GM12872 (cell line): ENCODE measurements around the gene STAG3.

Experiments used
- TF ChIP-seq, protein P1 (sequence below): IDR thresholded peaks from 3 replicates; pipeline ENCODE4 v1.5.1; 2011; ENCODE audit warnings: low read depth, mild to moderate bottlenecking, low read length, moderate library complexity; ENCODE audit not compliant: insufficient read depth

Gene STAG3

DNA sequence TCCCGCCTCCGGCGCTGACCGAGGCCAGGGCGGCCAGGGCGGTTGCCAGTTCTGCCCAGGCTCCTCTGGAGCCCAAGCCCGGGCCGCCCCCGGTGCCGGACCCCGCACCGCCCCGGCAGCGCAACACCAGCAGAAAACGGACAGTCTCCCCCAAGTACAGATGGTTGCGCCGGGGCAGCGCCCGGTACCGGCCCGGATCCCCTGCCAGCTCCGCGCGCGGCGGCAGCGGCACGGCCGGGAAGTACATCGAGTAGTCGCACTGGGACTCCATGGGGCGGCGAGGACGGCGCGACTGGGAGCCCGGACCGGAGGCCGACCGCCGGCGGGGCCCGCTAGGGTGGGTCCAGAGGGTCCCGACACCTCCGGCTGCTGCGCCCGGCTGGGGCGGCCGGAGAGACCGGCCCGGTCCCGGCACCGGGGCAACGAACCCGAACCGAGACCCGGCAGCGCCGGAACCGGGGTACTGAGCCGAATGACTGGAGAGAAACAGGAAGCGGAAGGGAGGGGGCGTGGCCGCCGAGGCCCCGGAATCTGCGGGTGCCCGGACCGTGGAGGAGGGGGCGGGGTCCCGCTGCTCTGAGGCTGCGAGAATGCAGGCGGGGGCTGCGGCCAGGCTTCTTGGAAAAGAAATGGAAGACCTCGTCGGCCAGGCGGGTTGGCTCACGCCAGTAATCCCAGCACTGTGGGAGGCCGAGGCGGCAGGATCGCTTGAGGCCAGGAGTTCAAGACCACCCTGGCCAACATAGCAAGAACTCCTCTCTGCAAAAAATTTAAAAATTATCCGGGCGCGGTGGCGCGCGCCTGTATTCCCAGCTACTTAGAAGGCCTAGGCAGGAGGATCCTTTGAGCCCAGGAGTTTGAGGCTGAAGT, 19.3 kb upstream of the STAG3 start, which contains the start of gene TRAPPC14:
TSS of gene TRAPPC14 (minus strand) at position 495 of the 870 bp plus-strand sequence. CDS start at position 271, 224 bp downstream.
- TF ChIP-seq, protein P1, sequence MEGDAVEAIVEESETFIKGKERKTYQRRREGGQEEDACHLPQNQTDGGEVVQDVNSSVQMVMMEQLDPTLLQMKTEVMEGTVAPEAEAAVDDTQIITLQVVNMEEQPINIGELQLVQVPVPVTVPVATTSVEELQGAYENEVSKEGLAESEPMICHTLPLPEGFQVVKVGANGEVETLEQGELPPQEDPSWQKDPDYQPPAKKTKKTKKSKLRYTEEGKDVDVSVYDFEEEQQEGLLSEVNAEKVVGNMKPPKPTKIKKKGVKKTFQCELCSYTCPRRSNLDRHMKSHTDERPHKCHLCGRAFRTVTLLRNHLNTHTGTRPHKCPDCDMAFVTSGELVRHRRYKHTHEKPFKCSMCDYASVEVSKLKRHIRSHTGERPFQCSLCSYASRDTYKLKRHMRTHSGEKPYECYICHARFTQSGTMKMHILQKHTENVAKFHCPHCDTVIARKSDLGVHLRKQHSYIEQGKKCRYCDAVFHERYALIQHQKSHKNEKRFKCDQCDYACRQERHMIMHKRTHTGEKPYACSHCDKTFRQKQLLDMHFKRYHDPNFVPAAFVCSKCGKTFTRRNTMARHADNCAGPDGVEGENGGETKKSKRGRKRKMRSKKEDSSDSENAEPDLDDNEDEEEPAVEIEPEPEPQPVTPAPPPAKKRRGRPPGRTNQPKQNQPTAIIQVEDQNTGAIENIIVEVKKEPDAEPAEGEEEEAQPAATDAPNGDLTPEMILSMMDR: no peak

DNA sequence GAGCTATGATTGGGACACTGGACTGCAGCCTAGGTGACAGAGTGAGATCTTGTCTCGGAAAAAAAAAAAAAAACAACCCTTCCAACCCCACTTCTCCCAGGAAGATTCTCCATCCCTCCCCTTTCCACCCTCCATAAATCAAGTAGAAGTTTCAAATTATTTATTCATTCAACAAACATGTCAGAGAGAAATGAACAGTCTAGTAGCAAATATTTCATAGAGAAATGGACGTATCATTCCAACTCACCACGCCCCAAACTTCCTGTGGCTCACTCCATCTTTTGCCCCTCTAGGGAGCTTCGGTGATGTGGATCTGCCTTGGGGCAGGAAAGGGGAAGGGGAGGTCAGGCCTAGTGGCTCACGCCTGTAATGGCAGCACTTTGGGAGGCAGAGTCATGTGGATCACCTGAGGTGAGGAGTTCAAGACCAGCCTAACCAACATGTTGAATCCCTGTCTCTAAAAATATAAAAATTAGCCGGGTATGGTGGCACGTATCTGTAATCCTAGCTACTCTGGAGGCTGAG, 18.6 kb upstream of the STAG3 start:
- TF ChIP-seq, protein P1: peak; percentile 33; the same call in 1 of the 3 replicates

DNA sequence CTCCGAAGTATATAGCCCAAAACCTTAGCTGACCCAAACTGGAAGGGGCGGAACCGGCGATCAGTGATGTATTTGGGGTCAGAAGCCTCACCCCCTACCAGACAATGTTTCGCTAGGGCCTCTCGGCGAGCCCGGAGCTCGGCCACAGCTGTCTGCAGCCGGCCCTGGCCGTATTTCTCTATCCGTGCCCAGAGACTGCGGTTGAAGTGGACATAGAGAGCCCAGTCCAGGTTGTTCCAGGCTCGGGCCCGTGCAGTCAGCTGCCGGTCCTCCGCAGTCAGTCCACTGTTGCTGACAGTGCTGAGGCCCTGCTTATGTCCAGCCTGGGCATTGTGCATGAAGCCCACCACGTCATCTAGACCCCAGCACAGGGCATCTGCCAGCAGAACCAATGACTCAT, 17.7 kb upstream of the STAG3 start:
- TF ChIP-seq, protein P1: no peak

DNA sequence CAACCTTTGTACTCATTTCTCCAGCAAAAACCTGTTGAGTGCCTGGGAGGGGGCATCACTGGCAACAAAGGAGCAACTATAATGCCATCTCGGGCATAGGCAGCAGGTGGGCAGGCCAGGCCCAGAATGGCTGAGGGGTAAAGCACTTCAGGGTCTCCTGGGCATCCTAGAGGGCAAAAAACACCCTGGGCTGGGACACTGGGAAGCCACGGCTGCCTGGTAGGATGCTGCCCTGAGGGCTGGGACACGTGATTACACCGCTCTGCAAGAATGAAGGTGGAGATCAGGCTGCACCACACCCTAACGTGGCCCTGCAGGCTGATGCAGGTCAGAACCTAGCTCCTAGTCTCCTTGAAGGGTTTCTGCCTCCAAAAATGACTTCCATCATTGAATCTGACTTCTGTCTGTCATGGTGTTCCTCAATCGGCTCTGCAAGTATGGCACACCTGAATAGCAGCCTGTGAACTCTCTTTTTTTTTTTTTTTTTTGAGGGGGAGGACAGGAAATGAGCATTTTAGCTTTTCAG, 14.6 kb upstream of the STAG3 start:
- TF ChIP-seq, protein P1: no peak

DNA sequence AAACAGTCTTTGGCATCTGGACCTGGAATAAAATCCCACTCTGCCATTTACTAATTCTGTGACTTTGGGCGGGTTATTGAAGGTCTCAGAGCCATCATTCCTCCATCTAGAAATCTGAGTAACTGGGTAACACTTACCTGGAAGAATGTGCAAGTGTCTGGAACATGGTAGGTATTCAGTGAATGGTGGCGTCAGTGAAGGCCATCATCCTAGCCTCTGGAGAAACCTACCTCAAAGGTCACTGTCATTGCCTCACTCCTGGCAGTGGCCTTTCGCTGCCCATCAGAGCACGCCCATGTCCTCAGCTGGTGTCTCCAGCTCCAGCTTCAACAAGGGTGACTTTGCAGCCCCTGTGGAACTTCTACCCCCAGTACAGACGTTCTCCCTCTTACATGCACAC, 13.8 kb upstream of the STAG3 start:
- TF ChIP-seq, protein P1: no peak

DNA sequence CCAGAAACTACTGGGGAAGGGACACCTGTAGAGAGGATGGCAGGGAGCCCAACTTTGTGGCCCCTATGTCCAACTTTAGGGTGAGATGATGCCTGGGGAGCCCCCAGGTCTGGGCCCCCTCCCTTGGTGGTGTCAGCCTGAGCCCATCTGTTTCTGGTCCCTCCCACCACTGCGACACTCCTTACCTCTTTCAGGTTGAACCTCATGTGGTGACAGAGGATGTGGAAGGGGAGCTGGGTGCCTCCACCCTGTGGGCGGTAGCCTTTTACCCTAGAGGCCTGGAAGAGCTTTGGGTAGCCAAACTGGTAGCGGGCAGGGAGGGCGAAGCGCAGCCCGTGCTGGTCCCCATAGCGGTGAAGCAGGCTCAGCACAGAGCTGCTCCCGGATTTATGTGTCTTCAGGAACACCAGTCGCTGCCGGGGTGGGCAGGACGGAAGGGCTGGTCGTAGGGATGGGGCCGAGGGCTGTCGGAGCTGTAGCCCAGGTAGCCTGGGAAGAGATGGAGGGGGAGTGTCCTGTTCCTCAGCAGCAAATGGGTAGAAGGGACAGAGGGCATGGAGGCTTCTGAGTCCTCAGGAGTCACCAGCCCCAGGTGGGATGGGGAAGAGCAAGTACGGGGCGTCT, 11.3 kb upstream of the STAG3 start:
- TF ChIP-seq, protein P1: no peak
